Activated CD8-positive, alpha-beta memory T cell treated with anti-CD3 and anti-CD28 coated beads for 48 hours (primary cell): ENCODE results near the gene SF3B2.
"Not testable (repeated sequence)": the region's sequence is repeated elsewhere in the genome, so short reads cannot be mapped to it uniquely, and the experiment has no call there.

Source experiments
- DNase-seq, 3 experiments: peaks; one replicate each; pipeline ENCODE4 v3.0.0-alpha.2; 2020; ENCODE audit warnings: low read depth in 2 of 3, low spot score in 2 of 3

The SF3B2 gene

GRCh38 chr11:66015936-66016792, 36.0 kb upstream of the SF3B2 start:
- DNase-seq: no peak

- no peak for DNase-seq
Measured at GRCh38 chr11:66016793-66017177, 35.4 kb upstream of the SF3B2 start.

- no peak for DNase-seq
Measured at GRCh38 chr11:66017321-66017720, 34.8 kb upstream of the SF3B2 start.

GRCh38 chr11:66020212-66020611, 32.0 kb upstream of the SF3B2 start:
- no peak for DNase-seq

GRCh38 chr11:66020618-66021357, 31.4 kb upstream of the SF3B2 start:
- DNase-seq: peak in 1 of 3 experiments; percentile 9

GRCh38 chr11:66022401-66023185, 29.6 kb upstream of the SF3B2 start:
- peak; percentile 47 to 88 (median 86) for DNase-seq

- DNase-seq: not testable (repeated sequence)
Measured at GRCh38 chr11:66023186-66023440, 29.1 kb upstream of the SF3B2 start.

- DNase-seq: no peak
Measured at GRCh38 chr11:66026017-66026529, 26.1 kb upstream of the SF3B2 start, which contains the start of gene CATSPER1. TSS of gene CATSPER1 (minus strand) at chr11:66026479. CDS start at chr11:66026379, 100 bp downstream.

- no peak for DNase-seq
Measured at GRCh38 chr11:66032957-66033735, 19.0 kb upstream of the SF3B2 start.

GRCh38 chr11:66035653-66036333, 16.4 kb upstream of the SF3B2 start:
- DNase-seq: no peak

GRCh38 chr11:66036334-66036710, 15.8 kb upstream of the SF3B2 start:
- no peak for DNase-seq

GRCh38 chr11:66037327-66037726, 14.8 kb upstream of the SF3B2 start:
- no peak for DNase-seq

- no peak for DNase-seq
Measured at GRCh38 chr11:66039765-66040164, 12.4 kb upstream of the SF3B2 start.

- no peak for DNase-seq
Measured at GRCh38 chr11:66042227-66042995, 9.8 kb upstream of the SF3B2 start.

- DNase-seq: no peak
Measured at GRCh38 chr11:66042996-66043906, 8.9 kb upstream of the SF3B2 start.

- DNase-seq: no peak
Measured at GRCh38 chr11:66044757-66045156, 7.4 kb upstream of the SF3B2 start.

GRCh38 chr11:66045177-66045639, 7.0 kb upstream of the SF3B2 start:
- peak; percentile 59 to 77 (median 69) for DNase-seq

GRCh38 chr11:66046901-66047300, 5.3 kb upstream of the SF3B2 start:
- no peak for DNase-seq
